Bronchial epithelial cell (primary cell): ENCODE data around the gene NPDC1. TPM values are rescaled to one million over a fixed set of nuclear protein-coding genes. Genes with fewer than 3 reads are reported as not detected.

Source experiments
- DNase-seq: peaks from one replicate; pipeline ENCODE4 v3.0.0-alpha.2; 2010; ENCODE audit warnings: low read depth
- FAIRE-seq: peaks from 2 replicates; lab custom pipeline; 2011; peaks lifted over from hg19 to GRCh38; lab: Jason Lieb, UNC
- H3K27me3 ChIP-seq: 2 replicates; pipeline ENCODE4 v1.5.1; 2011; ENCODE audit warnings: low read length; ENCODE audit not compliant: control insufficient read depth, insufficient read depth
- H3K36me3 ChIP-seq: 2 replicates; pipeline ENCODE4 v1.5.1; 2011; ENCODE audit warnings: low read length; ENCODE audit not compliant: control insufficient read depth, insufficient read depth
- H3K4me3 ChIP-seq: 2 replicates; pipeline ENCODE4 v1.5.1; 2011; ENCODE audit warnings: mild to moderate bottlenecking, low read depth, low read length, control low read depth
- total RNA-seq: library from RNA; depleted of rRNA; stranded (reverse); fragments of >200 nt; gene quantifications from 2 replicates; pipeline ENCODE4 v1.2.1, GENCODE V29; 2014
- TF ChIP-seq, protein P1 (sequence below): IDR thresholded peaks from 2 replicates; pipeline ENCODE4 v1.5.1; 2011; ENCODE audit warnings: mild to moderate bottlenecking, moderate library complexity, low read length, control low read depth, inconsistent platforms; ENCODE audit not compliant: insufficient read depth, severe bottlenecking

The NPDC1 gene
- total RNA-seq, 1 donor from 2014 or later: 5.5 TPM

DNA sequence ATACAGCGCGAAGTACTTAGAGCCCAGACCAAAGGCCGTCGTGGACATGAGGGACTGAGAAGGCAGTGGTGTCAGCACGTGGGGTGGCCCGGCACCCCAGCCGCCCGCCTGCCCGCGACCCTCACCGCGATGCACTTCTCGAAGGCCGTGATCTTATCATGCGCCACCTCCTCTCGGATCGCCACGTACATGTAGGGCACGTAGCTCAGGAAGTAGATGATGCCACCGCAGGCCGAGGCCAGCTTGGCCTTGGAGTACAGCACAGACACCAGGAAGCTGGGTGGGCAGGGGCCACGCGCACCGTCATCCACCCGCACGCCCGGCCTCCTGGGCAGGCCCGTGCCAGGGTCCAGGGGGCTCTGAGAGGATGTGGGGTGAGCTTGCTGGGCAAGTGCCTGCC lies 28.9 kb downstream of the NPDC1 start:
- Histone ChIP-seq H3K36me3 (peaks cover 9% of the 10 kb centered on the region), H3K4me3 (no peak overlapping the region), H3K27me3 (no peaks in the 10 kb centered on the region)
- DNase-seq (no peak), FAIRE-seq (no peak)
- TF ChIP-seq, protein P1, sequence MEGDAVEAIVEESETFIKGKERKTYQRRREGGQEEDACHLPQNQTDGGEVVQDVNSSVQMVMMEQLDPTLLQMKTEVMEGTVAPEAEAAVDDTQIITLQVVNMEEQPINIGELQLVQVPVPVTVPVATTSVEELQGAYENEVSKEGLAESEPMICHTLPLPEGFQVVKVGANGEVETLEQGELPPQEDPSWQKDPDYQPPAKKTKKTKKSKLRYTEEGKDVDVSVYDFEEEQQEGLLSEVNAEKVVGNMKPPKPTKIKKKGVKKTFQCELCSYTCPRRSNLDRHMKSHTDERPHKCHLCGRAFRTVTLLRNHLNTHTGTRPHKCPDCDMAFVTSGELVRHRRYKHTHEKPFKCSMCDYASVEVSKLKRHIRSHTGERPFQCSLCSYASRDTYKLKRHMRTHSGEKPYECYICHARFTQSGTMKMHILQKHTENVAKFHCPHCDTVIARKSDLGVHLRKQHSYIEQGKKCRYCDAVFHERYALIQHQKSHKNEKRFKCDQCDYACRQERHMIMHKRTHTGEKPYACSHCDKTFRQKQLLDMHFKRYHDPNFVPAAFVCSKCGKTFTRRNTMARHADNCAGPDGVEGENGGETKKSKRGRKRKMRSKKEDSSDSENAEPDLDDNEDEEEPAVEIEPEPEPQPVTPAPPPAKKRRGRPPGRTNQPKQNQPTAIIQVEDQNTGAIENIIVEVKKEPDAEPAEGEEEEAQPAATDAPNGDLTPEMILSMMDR: no peak

DNA sequence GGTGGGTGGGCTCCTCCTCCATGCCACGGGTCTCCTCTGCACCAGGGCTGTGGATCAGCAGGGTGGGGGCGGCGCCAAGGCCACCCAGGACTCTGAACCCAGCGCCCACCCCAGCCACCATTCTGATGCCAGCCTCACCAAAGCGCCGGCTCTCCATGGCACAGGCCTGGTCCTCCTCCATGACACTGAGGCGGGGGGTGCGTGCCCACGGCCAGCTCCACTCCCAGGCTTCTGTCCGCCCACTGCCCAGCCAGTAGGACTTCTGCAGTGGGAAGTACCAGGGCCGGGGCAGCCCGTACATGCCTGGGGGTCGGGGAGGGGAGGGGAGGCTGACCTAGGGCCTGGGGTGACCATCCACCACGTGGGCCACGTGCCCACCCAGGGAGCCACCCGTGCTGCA lies 29.5 kb downstream of the NPDC1 start:
- H3K36me3 ChIP-seq: peaks cover 9% of the 10 kb centered on the region
- no peak for DNase-seq
- TF ChIP-seq, protein P1: no peak
- no peak for FAIRE-seq
- H3K4me3 ChIP-seq: no peak overlapping the region
- no peaks in the 10 kb centered on the region for H3K27me3 ChIP-seq

DNA sequence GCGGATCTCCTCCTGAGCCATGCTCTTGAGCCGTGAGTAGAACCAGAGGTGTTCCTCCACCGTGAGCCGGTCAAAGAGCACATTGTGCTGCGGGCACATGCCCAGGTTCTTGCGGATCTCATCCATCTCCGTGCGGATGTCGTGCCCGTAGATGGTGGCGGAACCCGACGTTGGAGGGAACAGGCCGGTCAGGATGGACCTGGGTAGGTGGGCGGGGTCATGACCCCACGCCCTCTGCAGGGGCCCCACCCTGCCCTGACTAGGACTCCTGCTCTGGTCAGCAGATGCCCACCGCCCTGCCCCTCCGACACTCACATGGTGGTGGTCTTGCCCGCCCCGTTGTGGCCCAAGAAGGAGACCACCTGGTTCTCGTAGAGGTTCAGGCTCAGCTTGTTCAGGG lies 30.0 kb downstream of the NPDC1 start:
- TF ChIP-seq, protein P1: no peak
- no peaks in the 10 kb centered on the region for H3K27me3 ChIP-seq
- DNase-seq (no peak), FAIRE-seq (no peak)
- H3K4me3 ChIP-seq: no peak overlapping the region
- H3K36me3 ChIP-seq: peaks cover 9% of the 10 kb centered on the region

DNA sequence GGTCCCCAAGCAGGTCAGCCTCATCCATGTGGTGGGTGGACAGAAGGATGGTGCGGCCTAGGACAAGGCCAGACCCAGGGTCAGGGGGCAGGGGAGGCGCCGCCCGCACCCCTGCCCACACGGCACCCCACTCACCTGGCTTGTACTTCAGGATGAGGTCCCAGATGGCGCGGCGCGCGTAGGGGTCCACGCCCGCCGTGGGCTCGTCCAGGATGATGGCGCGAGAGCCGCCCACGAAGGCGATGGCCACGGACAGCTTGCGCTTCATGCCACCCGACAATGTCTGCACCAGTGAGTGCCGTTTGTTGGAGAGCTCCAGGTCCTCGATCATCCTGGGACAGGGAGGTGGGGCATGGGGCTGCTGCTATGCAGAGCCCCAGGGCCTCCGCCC lies 30.4 kb downstream of the NPDC1 start:
- no peak for DNase-seq
- Histone ChIP-seq H3K4me3 (no peak overlapping the region), H3K27me3 (no peaks in the 10 kb centered on the region), H3K36me3 (peaks cover 9% of the 10 kb centered on the region)
- FAIRE-seq: no peak
- TF ChIP-seq, protein P1: no peak

DNA sequence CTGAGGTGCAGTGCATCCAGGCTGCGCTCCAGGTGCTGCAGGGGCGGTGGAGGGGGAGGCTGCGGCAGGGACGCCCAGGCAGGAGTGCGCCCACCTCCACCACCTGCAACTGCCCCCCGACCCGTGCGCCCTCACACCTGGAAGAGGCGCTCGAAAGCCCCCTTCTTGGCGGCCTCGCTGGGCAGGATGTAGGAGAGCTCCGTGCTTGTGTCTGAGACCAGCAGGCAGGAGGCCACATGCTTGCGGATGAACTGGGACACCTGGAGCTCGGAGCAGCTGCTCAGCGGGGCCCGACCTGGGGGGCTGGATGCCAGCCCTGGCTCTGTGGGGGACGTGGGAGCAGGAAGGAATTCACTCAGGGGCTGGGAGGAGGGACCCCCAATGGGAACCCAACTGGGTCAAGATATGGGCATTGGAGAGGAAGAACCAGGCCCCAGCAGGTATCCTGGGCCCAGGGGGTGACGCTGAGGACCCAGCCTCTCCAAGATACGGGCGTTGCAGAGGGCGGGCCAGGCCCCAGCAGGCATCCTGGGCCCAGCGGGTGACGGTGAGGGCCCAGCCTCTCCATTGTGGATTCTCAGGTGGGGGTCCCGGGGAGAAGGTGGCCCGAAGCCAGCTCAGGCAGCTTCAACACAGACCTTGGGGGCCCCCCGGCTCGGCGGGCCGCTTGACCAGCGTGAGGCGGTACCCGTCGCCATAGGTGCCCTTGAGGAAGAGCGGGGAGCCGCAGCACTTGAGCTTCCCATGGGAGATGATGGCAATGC lies 31.0 kb downstream of the NPDC1 start:
- H3K36me3 ChIP-seq: peaks cover 9% of the 10 kb centered on the region
- no peaks in the 10 kb centered on the region for H3K27me3 ChIP-seq
- TF ChIP-seq, protein P1: no peak
- no peak for FAIRE-seq
- no peak for DNase-seq
- H3K4me3 ChIP-seq: no peak overlapping the region

DNA sequence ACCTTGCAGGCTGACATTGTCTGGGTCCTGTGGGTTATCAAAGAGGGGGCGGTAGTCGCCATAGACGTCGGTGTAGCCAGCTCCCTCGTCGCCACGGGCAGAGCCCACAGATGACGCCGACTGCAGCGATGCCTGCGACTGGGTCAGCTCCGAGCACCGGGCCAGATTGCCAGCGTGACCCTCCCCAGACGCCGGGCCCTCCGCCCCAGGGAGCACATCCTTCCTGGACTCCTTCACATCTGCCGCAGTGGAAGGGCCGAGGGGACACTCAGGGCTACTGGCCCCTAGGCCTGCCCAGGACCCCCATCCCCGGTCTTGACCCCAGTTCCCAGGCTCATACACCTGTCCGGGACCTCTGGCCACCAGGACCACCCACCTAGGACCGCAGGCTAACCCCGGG lies 31.8 kb downstream of the NPDC1 start:
- Histone ChIP-seq H3K36me3 (peaks cover 10% of the 10 kb centered on the region), H3K4me3 (no peak overlapping the region), H3K27me3 (no peaks in the 10 kb centered on the region)
- TF ChIP-seq, protein P1: no peak
- no peak for FAIRE-seq
- no peak for DNase-seq
